ENCODE data around the gene SLC9A7.
"Not testable (repeated sequence)": the region's sequence is repeated elsewhere in the genome, so short reads cannot be mapped to it uniquely, and the experiment has no call there.

Gene SLC9A7

DNA sequence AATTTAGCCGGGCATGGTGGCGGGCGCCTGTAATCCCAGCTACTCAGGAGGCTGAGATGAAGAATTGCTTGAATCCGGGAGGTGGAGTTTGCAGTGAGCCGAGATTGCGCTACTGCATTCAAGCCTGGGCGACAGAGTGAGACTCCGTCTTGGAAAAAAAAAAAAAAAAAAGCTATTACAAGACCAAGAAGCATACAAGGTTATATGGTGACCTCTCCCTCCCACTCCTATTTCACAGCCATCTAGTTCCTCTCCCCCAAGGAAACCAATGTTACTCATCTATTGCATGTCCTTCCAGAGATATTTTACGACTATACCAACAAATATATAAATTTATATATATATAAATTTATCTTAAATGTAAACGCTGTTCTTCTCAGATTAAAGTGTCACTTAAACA, 3.2 kb downstream of the SLC9A7 start:
- in situ Hi-C loops (cut with MboI; ENCODE audit: low sequenced_read_pairs): no loop called here

DNA sequence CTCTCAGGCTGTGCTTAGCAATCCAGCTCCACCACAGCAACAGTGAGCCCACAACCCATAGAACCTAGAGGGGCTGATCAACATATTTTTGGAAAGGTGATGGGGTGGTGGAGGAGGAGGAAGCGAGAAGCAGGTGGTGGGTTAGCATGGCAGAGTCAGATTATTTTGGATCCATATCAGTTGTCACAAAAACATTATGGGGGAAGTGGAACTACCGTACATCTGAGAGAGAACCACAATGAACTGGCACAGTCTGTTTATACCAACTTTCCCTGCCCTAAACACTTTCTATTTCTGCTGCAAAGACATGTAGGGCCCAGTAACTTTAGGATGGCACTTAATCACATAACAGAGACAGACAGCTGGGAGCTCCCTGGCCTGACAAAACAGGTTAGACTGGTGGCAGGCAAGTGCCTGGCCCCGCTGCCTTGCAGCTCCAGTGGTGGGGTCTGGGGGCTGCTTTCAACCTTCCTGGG, 4.3 kb downstream of the SLC9A7 start:
- in situ Hi-C loops (cut with MboI; ENCODE audit: low sequenced_read_pairs): no loop called here

DNA sequence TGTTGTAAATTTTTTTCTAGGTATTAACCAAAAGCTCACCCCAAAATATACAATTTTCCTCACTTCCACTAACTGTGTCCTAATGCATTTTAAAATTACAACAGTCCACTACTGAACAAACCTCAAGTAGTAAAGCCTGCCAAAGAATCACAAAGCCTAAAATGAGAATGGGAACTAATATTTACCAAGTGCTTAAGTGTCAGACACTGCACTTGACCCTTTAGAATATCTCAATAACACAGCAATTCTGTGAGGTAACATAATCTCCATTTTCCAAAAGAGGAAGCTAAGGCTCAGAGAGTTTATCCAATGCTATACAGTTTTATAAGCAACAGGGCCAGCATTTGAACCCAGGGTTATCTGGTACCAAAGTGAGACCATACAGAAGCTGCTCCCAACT, 4.9 kb downstream of the SLC9A7 start:
- in situ Hi-C loops (cut with MboI; ENCODE audit: low sequenced_read_pairs): no loop called here

DNA sequence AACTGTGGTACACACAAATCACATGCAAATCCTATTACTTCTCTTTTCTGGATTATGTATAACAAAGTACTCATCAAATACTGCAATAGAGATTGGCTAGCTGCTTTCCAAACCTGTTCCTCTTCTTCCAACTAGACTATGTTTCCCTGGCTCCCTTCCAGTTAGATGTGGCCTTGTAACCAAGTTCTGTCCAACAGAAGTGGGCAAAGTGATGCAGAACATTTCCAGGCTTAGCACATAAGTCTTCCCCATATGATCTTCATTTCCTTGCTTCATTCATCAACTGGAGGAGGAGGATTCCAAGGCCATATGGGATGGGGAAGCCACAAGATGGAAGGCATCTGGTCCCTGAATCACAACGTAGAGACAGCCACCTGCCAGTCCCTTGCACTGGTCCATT, 8.0 kb downstream of the SLC9A7 start:
- in situ Hi-C loops (cut with MboI; ENCODE audit: low sequenced_read_pairs): no loop called here

DNA sequence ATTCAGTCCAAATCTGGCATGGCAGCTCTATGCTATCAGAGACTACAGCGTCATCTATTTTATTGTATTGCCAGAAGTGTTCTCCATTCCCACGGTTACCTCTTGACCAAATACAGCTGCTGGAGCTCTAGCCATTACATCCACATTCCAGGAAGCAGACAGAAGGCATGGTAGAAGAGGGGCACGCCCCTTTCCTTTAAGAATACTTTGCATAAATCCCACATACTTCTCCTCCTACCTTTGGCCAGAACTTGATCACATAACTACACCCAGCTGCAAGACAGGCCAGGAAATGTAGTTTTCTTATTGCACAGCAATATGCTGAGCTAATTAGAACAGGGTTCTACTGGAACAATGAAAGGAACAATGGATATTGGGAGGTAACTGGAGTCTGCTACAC, 14.9 kb downstream of the SLC9A7 start:
- in situ Hi-C loops (cut with MboI; ENCODE audit: low sequenced_read_pairs): no loop called here

DNA sequence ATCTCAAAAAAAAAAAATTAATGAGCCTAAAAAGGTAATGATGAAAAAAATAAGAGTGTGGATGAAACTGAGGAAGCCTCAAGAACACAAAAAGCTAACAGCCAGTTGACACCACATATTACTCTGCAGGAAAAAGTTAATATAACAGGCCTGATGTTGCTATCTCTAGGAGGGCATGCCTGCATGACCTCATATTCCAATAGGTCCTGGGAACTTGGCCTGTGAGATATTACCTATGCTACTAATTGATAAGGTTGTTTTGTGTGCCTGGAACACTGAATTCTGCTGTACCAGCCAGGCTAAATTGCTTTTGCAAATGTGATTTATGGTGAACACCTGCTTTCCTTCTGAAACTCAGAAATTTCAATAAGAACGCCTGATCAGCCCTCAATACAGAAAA, 15.9 kb downstream of the SLC9A7 start:
- in situ Hi-C loops (cut with MboI; ENCODE audit: low sequenced_read_pairs): no loop called here

DNA sequence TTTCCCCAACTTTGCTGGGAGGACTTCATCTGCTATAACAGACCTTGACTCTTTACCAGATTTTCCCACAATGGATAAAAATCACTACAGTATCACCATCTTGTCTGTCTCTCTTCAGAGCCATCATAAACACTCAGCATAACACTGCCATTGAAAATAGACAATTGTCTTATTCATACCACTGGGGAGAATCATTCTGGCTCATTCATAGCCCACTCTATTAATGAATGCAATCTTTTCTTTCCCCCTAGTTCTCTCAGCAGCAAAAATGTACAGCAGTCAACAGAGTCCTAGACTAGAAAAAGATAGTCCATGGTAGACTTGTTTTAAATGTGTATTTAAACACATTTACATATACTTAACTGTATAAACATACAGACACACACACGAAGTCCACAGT, 19.2 kb downstream of the SLC9A7 start:
- in situ Hi-C loops (cut with MboI; ENCODE audit: low sequenced_read_pairs): no loop called here

DNA sequence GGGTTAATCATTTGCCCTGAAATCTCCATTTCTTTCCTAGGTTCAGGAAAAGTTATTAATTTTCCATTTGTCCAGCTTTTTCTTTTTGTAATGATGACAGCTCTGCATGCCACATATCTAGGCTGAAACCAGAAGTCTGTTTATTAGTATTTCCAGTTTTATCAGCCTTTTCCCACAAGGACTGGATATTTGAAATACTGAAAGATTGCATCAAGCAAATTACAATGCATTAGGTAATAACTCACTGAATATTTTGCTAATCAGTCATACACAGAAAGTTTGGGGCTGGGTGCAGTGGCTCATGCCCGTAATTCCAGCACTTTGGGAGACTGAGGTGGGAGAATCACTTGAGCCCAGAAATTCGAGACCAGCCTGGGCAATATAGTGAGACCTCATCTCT, 21.5 kb downstream of the SLC9A7 start:
- in situ Hi-C loops (cut with MboI; ENCODE audit: low sequenced_read_pairs): no loop called here

DNA sequence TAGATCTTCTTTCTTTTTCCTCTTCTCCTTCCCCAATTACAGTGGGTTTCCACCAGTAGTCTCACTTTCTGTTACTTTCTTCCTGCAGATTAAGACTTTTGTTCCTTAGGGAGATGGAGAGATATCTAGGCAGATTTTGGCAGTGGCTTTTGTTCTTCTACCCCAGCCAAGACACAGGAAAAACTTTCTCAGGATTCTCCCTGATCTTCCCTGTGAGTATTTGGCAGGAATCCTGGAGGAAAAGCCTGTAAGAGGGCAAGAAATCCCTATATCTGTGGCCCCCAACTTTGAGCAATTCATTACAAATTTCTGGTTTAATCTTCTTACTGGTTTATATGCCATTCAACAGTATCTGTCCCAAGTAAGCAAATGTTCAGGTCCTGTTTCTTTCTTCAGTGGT, 21.9 kb downstream of the SLC9A7 start:
- in situ Hi-C loops (cut with MboI; ENCODE audit: low sequenced_read_pairs): no loop called here

DNA sequence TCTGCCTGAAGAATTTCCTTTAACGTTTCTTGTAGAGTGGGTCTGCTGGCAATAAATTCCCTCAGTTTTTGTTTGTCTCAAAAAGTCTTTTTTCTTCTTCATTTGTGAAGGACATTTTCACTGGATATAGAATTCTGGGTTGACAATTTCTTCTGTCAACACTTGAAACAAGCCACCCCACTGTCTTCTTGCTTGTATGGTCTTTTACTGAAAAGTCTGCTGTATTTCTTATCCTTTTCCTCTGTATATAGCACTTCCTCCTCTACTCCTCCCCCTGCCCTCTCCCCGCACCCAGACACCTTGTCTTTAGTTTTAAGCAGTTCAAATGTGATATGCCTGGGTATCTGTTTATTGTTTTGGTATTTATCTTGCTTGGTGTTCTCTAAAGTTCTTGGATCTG, 23.3 kb downstream of the SLC9A7 start:
- in situ Hi-C loops (cut with MboI; ENCODE audit: low sequenced_read_pairs): no loop called here

DNA sequence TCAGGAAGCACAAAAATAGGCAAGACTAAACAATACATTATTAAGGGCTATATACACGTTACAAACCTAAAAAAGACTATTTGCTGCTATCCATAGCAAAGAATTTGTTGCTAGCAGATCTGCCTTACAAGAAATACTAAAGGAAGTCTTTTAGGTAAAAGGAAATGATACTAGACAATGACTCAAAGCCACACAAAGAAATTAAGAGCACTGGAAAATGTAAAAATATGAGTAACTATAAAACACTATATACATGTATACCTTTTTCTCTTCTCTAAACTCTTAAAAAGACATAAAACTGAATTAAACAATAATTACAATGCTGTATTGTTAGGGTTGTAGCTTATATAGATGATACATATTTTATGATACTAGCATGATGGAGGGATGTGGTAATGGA, 25.7 kb downstream of the SLC9A7 start:
- in situ Hi-C loops (cut with MboI; ENCODE audit: low sequenced_read_pairs): no loop called here

DNA sequence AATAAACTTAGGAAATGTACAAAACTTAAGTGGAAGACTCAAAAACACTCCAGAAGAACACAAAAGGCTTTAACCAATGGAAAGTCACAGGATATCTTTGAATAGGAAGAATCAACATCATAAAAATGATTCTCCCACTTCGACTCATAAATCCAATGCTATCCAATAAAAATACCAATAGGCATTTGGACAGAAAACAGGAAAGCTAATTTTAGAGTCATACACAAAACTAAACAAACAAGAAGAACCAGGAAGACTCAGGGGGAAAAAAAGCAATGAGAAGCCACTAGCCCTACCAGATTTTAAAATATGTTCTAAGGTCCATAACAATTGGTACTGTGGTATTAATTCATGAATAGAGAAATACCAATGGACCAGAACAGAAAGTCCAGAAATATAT, 28.2 kb downstream of the SLC9A7 start:
- in situ Hi-C loops (cut with MboI; ENCODE audit: low sequenced_read_pairs): no loop called here

DNA sequence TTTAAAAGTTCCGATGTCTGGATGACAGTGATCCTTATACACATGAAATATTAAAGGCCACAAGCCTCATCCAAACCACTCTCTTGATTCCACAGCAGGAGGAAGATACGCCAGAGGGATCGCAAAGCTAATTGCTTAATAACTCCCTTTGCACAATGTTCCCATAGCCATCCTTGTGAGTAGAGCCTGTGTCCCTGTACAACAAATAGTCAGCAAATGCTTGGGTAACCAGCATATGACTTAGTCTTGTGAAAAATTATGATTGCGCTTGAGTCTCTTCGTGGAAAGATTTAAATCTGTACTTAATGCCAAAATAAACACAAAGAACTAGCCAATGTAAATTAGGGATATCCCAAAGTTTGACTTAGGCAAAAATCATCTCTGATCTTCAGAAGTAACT, 31.5 kb downstream of the SLC9A7 start:
- in situ Hi-C loops (cut with MboI; ENCODE audit: low sequenced_read_pairs): no loop called here

DNA sequence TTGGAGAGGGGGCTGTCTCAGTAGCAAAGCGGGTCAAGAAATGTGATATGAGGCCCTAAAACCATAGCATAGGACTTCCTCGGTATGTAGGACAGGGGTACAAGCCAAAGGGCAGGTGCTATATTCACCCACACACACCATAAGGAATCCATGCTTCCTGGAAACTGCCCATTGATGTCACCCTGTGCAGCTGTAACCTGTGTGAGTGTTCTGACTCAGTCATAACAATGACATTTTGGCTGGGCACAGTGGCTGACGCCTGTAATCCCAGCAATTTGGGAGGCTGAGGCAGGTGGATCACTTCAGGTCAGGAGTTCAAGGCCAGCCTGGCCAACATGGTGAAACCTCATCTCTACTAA, 35.4 kb downstream of the SLC9A7 start:
- in situ Hi-C loops (cut with MboI; ENCODE audit: low sequenced_read_pairs): not testable (repeated sequence)

DNA sequence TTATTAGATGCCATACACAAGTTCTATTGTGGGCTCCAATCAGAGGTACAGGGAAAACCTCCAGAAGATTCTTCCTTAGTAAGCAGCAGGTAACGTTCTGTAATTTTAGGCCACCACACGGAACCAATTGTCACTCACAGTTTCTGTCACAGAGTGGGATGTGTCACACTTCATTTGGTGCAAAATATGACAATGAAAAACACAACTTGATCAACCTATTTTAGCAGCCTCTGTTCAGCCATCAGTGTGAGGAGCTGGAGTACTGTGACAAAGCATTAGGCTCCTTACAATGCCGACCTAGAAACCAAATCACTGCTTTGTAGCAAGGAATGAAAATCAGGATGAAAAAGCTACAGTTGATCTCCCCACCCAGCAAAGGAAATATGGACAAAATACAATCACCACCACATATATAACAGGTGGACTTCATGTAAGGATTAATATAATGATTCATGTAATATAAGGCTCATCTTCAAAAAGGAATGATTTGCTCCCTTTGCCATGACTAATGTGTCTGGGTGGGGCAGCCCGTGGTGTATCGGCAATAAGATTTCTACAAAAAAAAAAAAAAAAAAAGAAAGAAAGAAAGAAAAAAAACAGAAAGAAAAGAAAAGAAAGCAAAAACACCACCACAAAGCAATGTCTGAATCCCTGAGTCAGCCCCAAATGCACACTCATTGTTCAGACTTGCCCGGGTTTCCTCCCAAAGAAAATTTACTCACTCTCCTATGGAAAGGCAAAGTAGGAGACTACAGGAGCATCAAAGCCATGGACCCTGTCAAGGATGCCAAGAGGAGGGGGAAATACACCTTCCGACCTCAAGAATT, 36.0 kb downstream of the SLC9A7 start:
- in situ Hi-C loops (cut with MboI; ENCODE audit: low sequenced_read_pairs): no loop called here

DNA sequence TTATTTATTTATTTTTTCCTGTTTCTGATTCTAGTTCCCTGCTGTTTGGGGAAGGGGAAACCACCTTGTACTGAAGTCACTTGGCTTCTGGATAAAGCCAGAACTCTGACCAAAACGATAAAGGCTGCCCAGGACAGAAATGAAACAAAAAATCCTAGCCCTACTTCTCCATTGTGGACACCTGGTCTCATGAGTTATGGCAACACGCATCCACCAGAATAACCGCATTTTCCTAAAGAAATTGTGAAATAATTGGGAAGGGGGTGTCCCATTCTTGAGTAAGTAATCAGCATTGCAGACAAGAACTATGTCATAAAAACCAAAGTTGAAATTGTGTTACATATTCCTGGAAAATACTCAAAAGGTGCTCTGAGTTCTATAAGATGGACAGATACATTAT, 42.1 kb downstream of the SLC9A7 start:
- in situ Hi-C loops (cut with MboI; ENCODE audit: low sequenced_read_pairs): no loop called here

DNA sequence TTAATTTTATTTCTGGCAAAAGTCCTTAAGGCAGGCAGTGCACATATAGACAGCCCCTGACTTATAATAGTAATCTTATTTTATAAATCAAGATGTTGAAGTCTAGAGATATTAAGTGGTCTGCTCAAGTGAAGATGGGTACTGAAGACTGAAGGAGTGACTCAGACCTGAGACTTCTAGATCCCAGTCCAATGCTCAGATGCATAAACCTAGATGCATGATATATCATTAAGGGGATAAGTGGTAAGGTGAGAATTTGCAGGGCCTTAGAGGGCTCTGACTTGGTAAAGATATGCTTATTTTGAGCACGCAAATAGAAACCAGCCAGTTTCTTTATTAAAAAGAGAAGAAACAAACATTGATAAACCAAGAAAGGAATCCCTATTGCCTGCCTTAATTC, 42.9 kb downstream of the SLC9A7 start:
- in situ Hi-C loops (cut with MboI; ENCODE audit: low sequenced_read_pairs): no loop called here

DNA sequence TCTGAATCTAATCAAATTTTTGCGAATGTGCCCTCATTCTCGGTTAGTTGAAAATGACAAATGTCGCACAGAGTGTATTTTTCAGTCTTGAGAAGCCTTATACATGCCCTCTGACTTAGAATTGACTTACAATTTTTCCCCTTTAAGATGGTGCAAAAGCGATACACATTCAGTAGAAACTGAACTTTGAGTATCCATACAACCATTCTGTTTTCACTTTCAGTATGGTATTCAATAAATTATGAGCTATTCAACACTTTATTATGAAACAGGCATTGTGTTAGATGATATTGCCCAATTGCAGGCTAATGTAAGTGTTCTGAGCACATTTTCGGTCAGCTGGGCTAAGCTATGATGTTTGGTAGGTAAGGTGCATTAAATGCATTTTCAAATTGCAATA, 43.4 kb downstream of the SLC9A7 start:
- in situ Hi-C loops (cut with MboI; ENCODE audit: low sequenced_read_pairs): no loop called here

DNA sequence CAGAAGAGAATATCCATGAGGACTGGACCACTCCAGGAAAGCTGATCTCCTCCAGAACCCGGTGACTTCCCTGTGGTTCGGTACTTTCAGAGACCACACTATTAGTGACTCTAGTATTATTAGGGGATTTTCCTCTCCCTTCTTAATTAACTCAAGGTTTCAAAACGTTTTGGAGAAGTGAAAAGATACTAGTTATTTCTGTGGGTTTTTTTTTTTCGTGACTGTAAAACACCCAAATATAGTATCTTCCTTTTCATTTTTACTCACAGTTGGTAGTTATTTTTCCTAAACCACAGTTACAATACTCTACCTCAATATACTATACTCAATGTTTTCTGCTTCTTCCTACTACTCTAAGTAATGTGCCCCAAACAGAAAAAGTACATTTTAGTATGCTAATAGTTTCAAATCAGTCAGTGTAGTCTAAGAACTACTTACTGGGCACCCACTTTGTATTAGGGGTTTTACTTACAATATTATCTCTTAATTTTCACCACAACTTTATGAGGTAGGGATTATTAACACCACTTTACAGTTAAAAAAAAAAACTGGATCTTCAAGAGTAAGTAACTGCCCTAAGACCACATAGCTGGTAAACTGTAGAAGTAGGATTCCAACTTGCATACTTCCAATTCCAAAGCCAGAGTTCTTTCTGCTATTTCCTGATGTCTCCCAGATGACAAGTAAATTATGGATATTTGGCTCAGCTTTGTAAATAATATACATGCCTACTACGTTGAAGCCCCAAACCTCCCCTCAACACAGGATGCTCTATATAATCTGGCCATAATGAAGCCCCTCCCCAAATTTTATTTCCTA, 45.0 kb downstream of the SLC9A7 start:
- in situ Hi-C loops (cut with MboI; ENCODE audit: low sequenced_read_pairs): no loop called here

DNA sequence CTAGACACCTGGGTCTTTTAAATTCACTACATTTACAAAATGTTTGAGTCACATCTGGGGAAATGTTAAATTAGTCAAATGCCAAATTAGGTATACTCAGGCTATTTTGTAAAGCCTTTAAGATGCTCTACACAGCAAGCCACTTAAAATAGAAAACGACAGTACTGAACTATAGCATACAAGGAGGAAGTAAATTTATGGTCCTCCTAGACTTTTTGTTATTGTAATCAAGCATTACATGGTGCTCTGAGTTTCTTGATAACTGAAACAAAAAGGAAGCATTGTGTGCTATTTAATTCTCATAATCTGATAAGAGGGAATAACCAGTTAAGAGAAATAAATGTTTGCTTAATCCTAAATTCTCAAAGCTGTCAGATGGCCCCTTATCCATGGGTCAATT, 46.2 kb downstream of the SLC9A7 start:
- in situ Hi-C loops (cut with MboI; ENCODE audit: low sequenced_read_pairs): no loop called here

DNA sequence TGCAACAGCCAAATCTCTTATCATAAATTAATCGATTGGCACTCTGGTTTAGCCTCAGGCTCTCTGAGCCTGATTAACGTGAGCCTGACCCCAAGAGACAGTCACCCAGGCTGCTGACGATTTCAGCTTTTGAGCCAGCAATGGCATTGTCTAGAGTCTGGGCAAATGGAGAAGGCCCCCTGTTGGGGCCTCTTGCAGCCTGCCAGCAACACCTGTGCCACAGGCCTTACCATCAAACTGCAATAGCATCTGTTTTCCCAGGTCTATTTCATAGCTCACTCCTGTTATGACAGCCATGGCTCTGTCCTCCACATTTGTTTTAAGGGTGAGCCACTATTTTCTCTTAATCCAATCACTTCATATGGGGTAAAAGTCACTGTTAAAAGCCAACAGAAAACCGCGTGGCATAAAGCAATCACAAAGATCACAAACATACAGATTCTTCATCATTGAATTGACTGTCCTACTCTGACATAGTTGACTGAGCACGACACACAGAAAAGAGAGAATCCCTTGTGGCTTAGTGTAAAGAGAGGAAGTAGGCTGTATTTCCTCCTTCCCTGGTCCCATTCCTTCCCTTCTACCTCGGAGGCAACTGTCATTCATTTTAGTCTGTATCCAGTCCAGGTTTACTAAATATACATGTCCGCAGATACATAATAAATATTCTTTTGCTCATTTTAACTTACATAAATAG, 47.8 kb downstream of the SLC9A7 start:
- in situ Hi-C loops (cut with MboI; ENCODE audit: low sequenced_read_pairs): no loop called here

DNA sequence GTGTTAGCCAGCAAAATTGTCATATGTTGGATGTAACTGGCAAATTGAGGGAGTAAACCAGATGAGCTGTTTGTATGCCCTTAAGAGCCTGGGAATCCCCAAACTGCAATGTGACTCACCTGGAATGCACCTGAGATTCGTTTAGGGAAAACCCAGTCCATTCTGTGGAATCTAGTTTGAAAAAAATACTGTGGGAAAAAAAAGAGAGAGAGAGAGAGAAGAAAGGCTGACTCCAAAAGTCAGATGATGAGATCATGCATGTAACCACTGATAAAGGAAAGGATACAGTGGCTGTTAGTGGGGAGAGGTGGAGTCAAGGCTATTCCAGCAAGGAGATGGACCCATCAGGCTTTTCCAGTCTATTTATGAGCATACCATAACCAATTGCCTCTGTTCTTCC, 48.5 kb downstream of the SLC9A7 start:
- in situ Hi-C loops (cut with MboI; ENCODE audit: low sequenced_read_pairs): no loop called here
